IMR-90 (cell line): ENCODE results near the gene CARM1. TPM values are rescaled to one million over a fixed set of nuclear protein-coding genes. Genes with fewer than 3 reads are reported as not detected.

Experiments
- ATAC-seq: fragments of 200-7000 bp; cut with Tn5 transposase; 2 replicates; pipeline ENCODE4 v1.9.1; 2020; ENCODE audit warnings: low read depth, mild to moderate bottlenecking, moderate library complexity
- BruUV-seq: library from RNA; stranded (reverse); fragments of 400-500 nt; replicated peaks from 2 replicates; lab custom pipeline; 2021; lab: Mats Ljungman, UMichigan
- CTCF ChIA-PET: fragments of 300-600 bp; formaldehyde crosslinking; extraction: SDS; loops from one replicate; lab custom pipeline; 2021; ENCODE audit warnings: antibody characterized with exemption; lab: Yijun Ruan, JAX
- POLR2A ChIA-PET: fragments of 300-600 bp; sonication (Branson Sonifier 250); formaldehyde crosslinking; loops from one replicate; lab custom pipeline; 2022; ENCODE audit warnings: antibody characterized with exemption; ENCODE audit not compliant: unreplicated experiment; lab: Charles Lee
- DNase-seq: peaks from one replicate; pipeline ENCODE4 v3.0.0; 2013
- H2AFZ ChIP-seq: replicated peaks from 2 replicates; pipeline ENCODE3; 2013; ENCODE audit warnings: low read length, mild to moderate bottlenecking; ENCODE audit not compliant: poor library complexity
- H2AK5ac ChIP-seq: 2 replicates; pipeline ENCODE4 v1.6.1; 2013; ENCODE audit warnings: low read depth, low read length, inconsistent platforms
- H2AK9ac ChIP-seq: replicated peaks from 2 replicates; pipeline ENCODE3; 2013; ENCODE audit warnings: mild to moderate bottlenecking, low read depth, low read length, moderate library complexity; ENCODE audit not compliant: poor library complexity
- H2BK120ac ChIP-seq: 2 replicates; pipeline ENCODE4 v1.6.1; 2013; ENCODE audit warnings: low read depth, low read length, inconsistent platforms
- H2BK15ac ChIP-seq: 3 replicates; pipeline ENCODE4 v1.6.1; 2013; ENCODE audit warnings: low read depth, low read length, inconsistent platforms
- H2BK20ac ChIP-seq: 2 replicates; pipeline ENCODE4 v1.6.1; 2013; ENCODE audit warnings: low read depth, mild to moderate bottlenecking, inconsistent platforms, low read length, moderate library complexity
- H2BK5ac ChIP-seq: 2 replicates; pipeline ENCODE4 v1.6.1; 2013; ENCODE audit warnings: mild to moderate bottlenecking, low read depth, low read length, inconsistent platforms; ENCODE audit not compliant: poor library complexity, severe bottlenecking
- H3K14ac ChIP-seq: replicated peaks from 2 replicates; pipeline ENCODE4 v1.6.1; 2013; ENCODE audit warnings: low read depth, low read length, inconsistent platforms
- H3K18ac ChIP-seq: 2 replicates; pipeline ENCODE4 v1.6.1; 2013; ENCODE audit warnings: low read depth, low read length, control low read depth
- H3K23ac ChIP-seq: 2 replicates; pipeline ENCODE4 v1.6.1; 2013; ENCODE audit warnings: low read depth, low read length, inconsistent platforms
- H3K27ac ChIP-seq: 2 replicates; pipeline ENCODE4 v1.5.1; 2013; ENCODE audit warnings: mild to moderate bottlenecking, control low read depth, low read length; ENCODE audit not compliant: insufficient read depth
- H3K27me3 ChIP-seq: 2 replicates; pipeline ENCODE4 v1.6.1; 2013; ENCODE audit warnings: low read length; ENCODE audit not compliant: control insufficient read depth, insufficient read depth
- H3K36me3 ChIP-seq: 2 replicates; pipeline ENCODE4 v1.6.1; 2013; ENCODE audit warnings: low read length, mixed read lengths; ENCODE audit not compliant: control insufficient read depth, insufficient read depth
- H3K4ac ChIP-seq: 2 replicates; pipeline ENCODE4 v1.6.1; 2013; ENCODE audit warnings: low read depth, low read length, inconsistent platforms
- H3K4me1 ChIP-seq: 2 replicates; pipeline ENCODE4 v1.6.1; 2013; ENCODE audit warnings: low read length, mixed read lengths; ENCODE audit not compliant: control insufficient read depth, insufficient read depth
- H3K4me2 ChIP-seq: 2 replicates; pipeline ENCODE4 v1.6.1; 2013; ENCODE audit warnings: low read depth, mild to moderate bottlenecking, control low read depth, low read length, moderate library complexity
- H3K4me3 ChIP-seq: 2 replicates; pipeline ENCODE4 v1.5.1; 2013; ENCODE audit warnings: low read depth, mild to moderate bottlenecking, control low read depth, low read length, moderate library complexity; ENCODE audit not compliant: insufficient read depth
- H3K56ac ChIP-seq: 2 replicates; pipeline ENCODE4 v1.6.1; 2013; ENCODE audit warnings: low read length, inconsistent platforms; ENCODE audit not compliant: insufficient read depth; ENCODE audit errors: extremely low read depth
- H3K79me1 ChIP-seq, 2 experiments: 2 replicates each; pipeline ENCODE4 v1.6.1; 2013; ENCODE audit warnings: low read length in 2 of 2, inconsistent platforms in 1 of 2, low read depth in 1 of 2
- H3K9ac ChIP-seq: 2 replicates; pipeline ENCODE4 v1.6.1; 2013; ENCODE audit warnings: low read depth, low read length, control low read depth
- H3K9me1 ChIP-seq: 2 replicates; pipeline ENCODE4 v1.6.1; 2013; ENCODE audit warnings: low read length, inconsistent platforms; ENCODE audit not compliant: insufficient read depth
- H3K9me3 ChIP-seq: 2 replicates; pipeline ENCODE4 v1.6.1; 2013; ENCODE audit warnings: low read length; ENCODE audit not compliant: control insufficient read depth, insufficient read depth
- H4K20me1 ChIP-seq: 2 replicates; pipeline ENCODE4 v1.6.1; 2013; ENCODE audit warnings: low read length, inconsistent platforms; ENCODE audit not compliant: insufficient read depth
- H4K5ac ChIP-seq: 2 replicates; pipeline ENCODE4 v1.6.1; 2013; ENCODE audit warnings: mild to moderate bottlenecking, low read depth, low read length, control low read depth
- H4K8ac ChIP-seq, 2 experiments: 2 replicates each; pipeline ENCODE4 v1.6.1; 2013; ENCODE audit warnings: low read depth in 2 of 2, low read length in 2 of 2, control low read depth in 1 of 2, inconsistent platforms in 1 of 2
- H4K91ac ChIP-seq: 2 replicates; pipeline ENCODE4 v1.6.1; 2013; ENCODE audit warnings: low read depth, low read length, inconsistent platforms; ENCODE audit not compliant: insufficient read depth
- CEBPB ChIP-seq: IDR thresholded peaks from 2 replicates; pipeline ENCODE4 v1.6.1; 2012; ENCODE audit warnings: low read depth, low read length, improper control_type of control experiment
- FOS ChIP-seq: fragments of 150-350 bp; IDR thresholded peaks from 2 replicates; pipeline ENCODE4 v1.6.1; 2016; ENCODE audit warnings: low read depth, low read length
- MAFK ChIP-seq: IDR thresholded peaks from 2 replicates; pipeline ENCODE4 v1.6.1; 2012; ENCODE audit warnings: low read depth, low read length, improper control_type of control experiment
- SMC3 ChIP-seq: fragments of 150-350 bp; IDR thresholded peaks from 2 replicates; pipeline ENCODE4 v1.6.1; 2016; ENCODE audit warnings: low read depth, mild to moderate bottlenecking, antibody characterized with exemption, low read length, moderate library complexity
- WGBS, 2 experiments: methylation state at CpG; one replicate each; pipeline versions ENCODE4 v1.1.5 to v1.1.7; 2013; ENCODE audit warnings: missing lambda C conversion rate in 2 of 2; ENCODE audit not compliant: insufficient read length in 1 of 2; ENCODE audit errors: extremely low coverage in 2 of 2; 5-methylcytosine and 5-hydroxymethylcytosine counted together
- dilution Hi-C: fragments of 300-500 bp; cut with HindIII; formaldehyde crosslinking; loops from one replicate; pipeline ENCODE4 v1.14.3; 2018; ENCODE audit warnings: low sequenced_read_pairs; ENCODE audit not compliant: unreplicated experiment
- in situ Hi-C: fragments of 300-500 bp; cut with MboI; formaldehyde crosslinking; loops from 3 replicates; pipeline ENCODE4 v1.14.3; 2019; ENCODE audit warnings: low sequenced_read_pairs, inconsistent platforms, mixed read lengths
- intact Hi-C: fragments of 100-400 bp; cut with micrococcal nuclease; formaldehyde crosslinking; loops from 2 replicates; pipeline ENCODE4 v1.10.0; 2022
- polyA plus RNA-seq, 3 experiments: library from polyadenylated mRNA; depleted of rRNA; stranded (reverse); fragments of >200 nt; gene quantifications; 2 replicates each; pipeline ENCODE4 v1.2.3, GENCODE V29; 2012; ENCODE audit warnings: low replicate concordance in 1 of 3
- total RNA-seq: library from RNA; depleted of rRNA; stranded (reverse); fragments of >200 nt; gene quantifications from 2 replicates; pipeline ENCODE4 v1.2.3, GENCODE V29; 2012

Gene CARM1
- total and polyA plus RNA-seq, 2 of the 4 experiments (the other 2 are of a cell fraction), result 20.3 to 67.1 TPM

DNA sequence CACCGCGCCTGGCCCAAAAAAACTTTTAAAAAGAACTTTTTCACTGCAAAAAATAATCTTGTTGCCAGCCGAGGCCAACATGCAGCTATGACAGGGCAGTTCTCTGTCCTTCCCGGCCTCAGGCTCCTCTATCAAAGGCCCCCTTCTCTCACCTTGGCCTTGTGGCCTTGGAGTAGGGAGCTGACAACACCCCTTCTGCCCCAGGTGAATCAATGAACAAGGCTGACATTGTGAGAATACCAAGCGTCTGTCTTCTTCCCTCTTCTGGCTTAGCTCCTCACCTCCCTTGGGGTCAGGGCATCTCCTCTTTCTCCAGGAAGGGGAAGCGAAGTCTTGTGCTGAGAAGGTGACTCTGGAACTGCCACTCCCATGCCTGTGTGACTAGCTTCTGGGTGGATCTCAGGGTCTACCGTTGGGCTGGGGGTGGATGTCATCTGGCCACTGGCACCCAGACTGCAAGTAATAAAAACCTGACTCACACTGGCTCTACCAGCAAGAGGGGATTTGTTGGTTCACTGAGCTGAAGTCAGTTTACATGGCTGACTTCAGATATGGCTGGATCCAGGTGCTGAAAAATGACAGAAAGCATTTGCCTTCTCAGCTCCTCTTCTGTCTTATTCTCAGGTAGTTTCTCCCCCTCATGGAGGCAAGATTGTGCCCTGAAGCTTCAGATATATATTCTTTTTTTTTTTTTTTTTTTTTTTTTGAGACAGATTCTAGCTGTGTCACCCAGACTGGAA is 16.8 kb upstream of the CARM1 start:
- Histone ChIP-seq H3K9me3 (no peaks in the 10 kb centered on the region), H3K79me1 (no peaks in the 10 kb centered on the region), H4K91ac (no peak overlapping the region), H2AK5ac (0 out of 2 replicates have a peak overlapping the region, but pooled peaks have one; percentile 9), H2BK15ac (no peak overlapping the region), H3K27ac (no peak overlapping the region), H2BK20ac (no peak overlapping the region), H3K9ac (no peak overlapping the region), H4K20me1 (no peaks in the 10 kb centered on the region), H2AFZ (peak overlapping the region; percentile 56), H3K4me1 (no peaks in the 10 kb centered on the region), H3K56ac (no peak overlapping the region), H3K4ac (no peak overlapping the region), H2BK120ac (no peak overlapping the region), H2AK9ac (no peak overlapping the region), H3K14ac (no peak overlapping the region), H3K27me3 (no peaks in the 10 kb centered on the region), H3K9me1 (no peaks in the 10 kb centered on the region), H3K4me2 (no peak overlapping the region), H2BK5ac (no peak overlapping the region), H3K36me3 (no peaks in the 10 kb centered on the region), H3K23ac (no peak overlapping the region), H4K8ac (no peak overlapping the region), H3K18ac (no peak overlapping the region), H4K5ac (no peak overlapping the region), H3K4me3 (no peak overlapping the region)
- no peak for ATAC-seq
- WGBS, 2 experiments, result 50% methylated on average over 1 of the region's 7 CpGs; no CpG with 5 or more reads in 1 of the 2 experiments
- POLR2A ChIA-PET, result interaction anchor here (0.6 kb wide), 1 partner anchor 18 kb away, joined by 5 read pairs; no protein-coding TSS in a partner anchor
- in situ Hi-C loops, result no loop called here
- TF ChIP-seq CEBPB, result no peak
- no peak for TF ChIP-seq FOS
- no peak for TF ChIP-seq SMC3
- no peak for TF ChIP-seq MAFK
- intact Hi-C loops, result no loop called here
- BruUV-seq, result no TSS peak
- CTCF ChIA-PET, result interaction anchor here (1.2 to 2.3 kb wide), 2 partner anchors 10 to 16 kb away, joined by 3 to 10 read pairs; no protein-coding TSS in a partner anchor
- dilution Hi-C loops, result no loop called here
- DNase-seq, result no peak
